Stimulated activated CD4-positive, alpha-beta T cell treated with anti-CD3 and anti-CD28 coated beads, Interleukin-4, amount 100 ng/mL, for 1 hour (primary cell): ENCODE results near the gene SUFU.

Experiments
- DNase-seq: peaks from one replicate; pipeline ENCODE4 v3.0.0-alpha.2; 2020

Gene SUFU

DNA sequence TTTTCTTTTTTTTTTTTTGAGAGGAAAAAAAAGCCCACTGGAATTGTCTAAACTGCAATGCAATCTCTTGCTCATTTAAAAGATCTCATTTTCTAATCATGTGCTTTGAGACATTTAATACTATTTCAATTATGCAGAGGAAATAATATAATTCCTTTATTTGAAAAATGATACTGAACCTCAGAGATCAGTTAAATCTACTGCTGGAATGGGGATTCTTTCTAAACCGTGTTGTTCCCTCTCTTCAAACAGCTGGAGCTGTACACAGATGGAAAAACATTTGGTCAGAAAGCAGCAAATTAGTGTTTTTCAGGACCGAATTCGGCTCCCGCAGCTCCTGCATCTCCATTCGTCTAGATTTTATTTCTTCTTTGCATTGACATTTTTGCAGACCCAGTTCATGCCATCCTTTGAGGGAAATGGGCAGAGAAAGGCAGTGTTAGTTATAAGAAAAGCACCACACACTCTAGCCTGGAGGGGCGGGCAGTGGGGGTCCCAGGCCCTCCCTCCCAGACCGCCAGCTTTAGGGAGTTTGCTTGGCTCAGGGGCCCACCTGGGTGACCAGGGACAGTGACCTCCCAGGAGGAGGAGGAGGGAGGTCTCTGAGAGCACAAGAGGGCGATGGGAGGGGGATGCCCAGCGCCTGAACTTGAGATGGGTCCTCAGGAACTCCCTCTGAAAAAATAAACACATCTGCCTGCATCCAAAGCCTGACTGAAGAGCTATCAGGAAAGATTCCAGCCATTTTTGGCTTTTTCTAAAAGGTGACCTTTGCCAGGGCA, 173.0 kb downstream of the SUFU start:
- no peak for DNase-seq

DNA sequence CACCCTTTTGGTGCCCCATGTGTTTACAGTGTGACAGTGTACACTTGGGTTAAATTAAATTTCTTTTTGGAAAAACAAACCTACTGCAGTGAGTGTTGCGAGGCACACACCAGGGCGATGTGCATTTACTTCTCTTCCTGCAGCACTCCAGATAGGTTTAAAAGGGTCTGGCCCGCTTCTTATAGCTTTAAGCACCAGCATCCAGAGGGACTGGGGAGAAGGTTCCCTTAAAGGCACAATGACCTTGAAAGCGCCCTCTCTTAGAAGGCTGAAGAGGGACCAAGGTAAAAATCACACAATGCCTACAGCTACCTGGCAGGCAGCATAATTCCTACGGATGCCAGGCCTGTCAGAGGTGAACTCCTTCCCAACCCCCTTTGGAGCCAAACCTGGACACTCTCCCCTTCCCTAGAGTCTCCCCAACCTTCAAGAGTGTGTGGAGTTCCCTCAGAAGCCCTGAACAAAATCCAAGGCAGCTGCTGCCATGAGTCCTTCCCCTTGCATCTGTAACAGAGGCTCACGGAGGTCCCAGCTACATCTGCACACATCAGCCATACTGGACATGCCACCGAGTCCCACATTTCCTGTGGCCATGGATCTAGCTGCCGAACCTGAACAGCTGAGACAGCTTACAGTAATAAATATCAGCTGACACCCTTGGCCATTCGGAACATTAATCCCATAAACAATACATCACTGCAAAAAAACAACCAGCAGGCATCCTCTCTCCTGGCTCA, 173.7 kb downstream of the SUFU start:
- no peak for DNase-seq

DNA sequence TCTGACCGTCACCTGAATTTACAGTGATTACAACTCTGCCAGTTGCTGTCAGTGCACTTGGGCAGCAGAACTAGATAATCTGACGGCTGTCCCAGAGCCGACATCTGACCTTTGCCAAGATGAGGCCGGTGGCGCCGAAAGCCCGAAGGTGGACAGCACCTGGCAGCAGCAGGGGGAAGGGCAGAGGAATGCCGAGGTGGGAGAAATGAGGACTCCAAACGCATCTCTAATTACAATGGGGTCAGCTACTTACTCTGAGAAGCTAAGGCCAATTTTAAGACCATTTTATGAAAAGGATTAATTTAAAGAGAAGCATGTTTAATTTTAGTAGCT, 174.3 kb downstream of the SUFU start:
- no peak for DNase-seq

DNA sequence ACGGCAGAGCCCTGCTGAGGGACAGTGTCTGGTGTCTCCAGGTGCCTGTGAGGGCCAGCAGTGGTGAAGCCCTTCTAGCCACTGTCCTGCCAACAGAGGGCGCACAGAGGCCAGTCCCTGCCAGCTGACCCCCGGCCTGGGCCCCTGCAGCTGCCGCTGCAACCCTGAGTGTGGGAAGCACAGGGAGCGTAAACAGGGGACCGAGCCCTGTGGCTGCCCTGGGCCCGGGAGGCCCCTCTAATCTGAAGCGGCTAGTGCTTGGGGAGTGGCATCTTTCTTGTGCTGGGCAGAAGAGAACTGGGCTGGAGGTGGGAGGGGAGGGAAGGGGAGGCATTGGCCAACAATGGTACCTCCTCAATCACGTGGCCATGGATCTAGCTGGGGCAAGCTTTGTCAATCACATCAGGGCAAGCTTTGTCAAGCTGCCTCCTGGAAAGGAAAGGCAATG, 175.1 kb downstream of the SUFU start:
- DNase-seq = no peak

DNA sequence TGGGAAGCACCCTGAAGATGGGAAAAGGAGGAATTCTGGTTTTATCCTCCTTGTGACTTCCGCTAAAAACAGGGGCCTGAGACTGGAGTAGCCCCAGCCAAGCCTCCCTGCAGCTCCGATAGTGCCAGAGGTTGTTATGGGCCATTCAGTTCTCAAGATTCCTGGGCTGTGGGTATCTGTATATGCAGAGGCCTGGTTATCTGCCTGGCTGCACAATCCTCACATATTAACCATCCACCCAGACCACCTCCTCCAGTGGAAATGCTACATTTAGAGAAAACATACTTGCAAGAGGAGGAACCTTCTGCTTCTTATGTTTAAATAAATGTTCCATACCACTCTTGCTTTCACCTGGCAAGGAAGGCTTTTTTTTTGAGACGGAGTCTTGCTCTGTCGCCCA, 175.8 kb downstream of the SUFU start:
- no peak for DNase-seq

DNA sequence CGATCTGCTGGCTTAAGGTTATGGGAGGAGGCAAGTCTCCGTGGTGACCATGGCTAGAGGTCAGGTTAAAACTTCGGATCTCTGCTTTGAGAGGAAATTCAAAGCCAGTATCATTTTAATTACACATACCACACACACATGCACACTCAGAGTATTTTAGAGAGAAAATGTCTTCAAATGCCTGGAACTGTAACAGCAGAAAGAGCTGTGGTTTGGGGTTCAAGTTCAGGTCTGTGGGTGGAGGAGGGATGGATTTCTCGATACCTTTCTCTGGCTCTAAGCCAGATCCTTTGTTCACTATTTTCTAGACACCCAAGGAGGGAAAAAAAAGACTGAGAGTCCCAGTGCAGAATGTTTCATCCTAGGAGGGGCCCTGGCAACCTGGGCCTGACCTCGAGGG, 177.9 kb downstream of the SUFU start:
- DNase-seq = no peak

DNA sequence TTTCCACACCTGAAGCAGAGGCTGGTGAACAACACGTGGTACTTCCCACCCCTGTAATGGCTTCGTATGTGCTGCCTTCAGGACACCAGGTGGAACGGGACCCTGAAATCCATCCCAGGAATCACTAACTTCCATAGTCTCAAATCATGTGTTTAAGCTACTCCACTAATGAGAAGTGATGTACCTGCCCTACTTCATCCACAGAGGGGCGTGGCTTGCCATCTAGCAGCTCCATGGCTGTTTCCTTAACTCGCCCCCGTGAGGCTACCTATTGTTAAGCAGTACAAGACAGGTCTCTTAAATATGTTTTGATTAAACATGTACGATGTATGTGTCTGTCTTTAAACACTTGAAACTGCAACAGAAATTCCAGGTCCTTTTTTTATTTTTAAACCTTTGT, 178.6 kb downstream of the SUFU start:
- no peak for DNase-seq

DNA sequence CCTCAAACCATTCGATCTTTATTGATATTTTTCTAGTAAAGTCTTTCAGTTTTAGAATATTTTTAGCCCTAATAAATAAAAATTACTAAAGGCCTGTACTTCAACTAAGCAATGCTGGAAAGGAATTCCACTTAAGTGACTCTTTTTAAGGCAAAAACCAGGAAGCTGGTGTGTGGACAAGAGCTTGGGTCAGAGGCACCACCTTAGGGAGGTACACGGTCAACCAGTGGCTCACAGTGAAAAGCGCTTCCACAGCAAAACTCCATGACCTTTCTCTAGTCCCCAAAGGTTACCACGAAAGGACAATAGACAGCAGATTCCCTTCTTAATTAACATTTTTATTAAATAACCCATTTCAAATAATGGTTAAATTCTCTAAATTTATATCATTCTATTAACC, 179.2 kb downstream of the SUFU start:
- no peak for DNase-seq
